ENCODE data around the gene GPR176. TPM values are rescaled to one million over a fixed set of nuclear protein-coding genes. Genes with fewer than 3 reads are reported as not detected.
"Not testable (repeated sequence)": the region's sequence is repeated elsewhere in the genome, so short reads cannot be mapped to it uniquely, and the experiment has no call there.

Gene GPR176
- total RNA-seq, 1 donor from 2014 or later, result 2.7 TPM

GRCh38 chr15:39896846-39897245 lies 23.2 kb downstream of the GPR176 start:
- intact Hi-C loops (cut with DNase I), result no loop called here

GRCh38 chr15:39896101-39896500 lies 24.0 kb downstream of the GPR176 start:
- DNase-seq (ENCODE audit: low spot score), result no peak
- intact Hi-C loops (cut with DNase I), result no loop called here

More at GRCh38 chr15:39896846-39897245, 23.2 kb downstream of the GPR176 start:
- DNase-seq (ENCODE audit: low spot score), result no peak

- intact Hi-C loops (cut with DNase I); DNase-seq (ENCODE audit: low spot score): not testable (repeated sequence)
These were observed 27.0 kb downstream of the GPR176 start for GRCh38 chr15:39893051-39893450.

GRCh38 chr15:39892418-39892817 lies 27.6 kb downstream of the GPR176 start:
- intact Hi-C loops (cut with DNase I), result no loop called here
- no peak for DNase-seq (ENCODE audit: low spot score)

GRCh38 chr15:39890621-39891020 lies 29.4 kb downstream of the GPR176 start:
- intact Hi-C loops (cut with DNase I), result no loop called here
- DNase-seq (ENCODE audit: low spot score), result no peak

- no peak for DNase-seq (ENCODE audit: low spot score)
- intact Hi-C loops (cut with DNase I), result no loop called here
These were observed 30.5 kb downstream of the GPR176 start for GRCh38 chr15:39889601-39890000.

- intact Hi-C loops (cut with DNase I), result no loop called here
- no peak for DNase-seq (ENCODE audit: low spot score)
These were observed 31.3 kb downstream of the GPR176 start for GRCh38 chr15:39888809-39889208.

- intact Hi-C loops (cut with DNase I), result no loop called here
These were observed 31.8 kb downstream of the GPR176 start for GRCh38 chr15:39888243-39888642.

GRCh38 chr15:39887832-39888231 lies 32.2 kb downstream of the GPR176 start:
- DNase-seq (ENCODE audit: low spot score), result no peak
- intact Hi-C loops (cut with DNase I), result no loop called here

More at GRCh38 chr15:39888243-39888642, 31.8 kb downstream of the GPR176 start:
- DNase-seq (ENCODE audit: low spot score), result no peak

GRCh38 chr15:39887211-39887610 lies 32.9 kb downstream of the GPR176 start:
- intact Hi-C loops (cut with DNase I), result no loop called here
- no peak for DNase-seq (ENCODE audit: low spot score)

- intact Hi-C loops (cut with DNase I), result no loop called here
These were observed 33.6 kb downstream of the GPR176 start for GRCh38 chr15:39886418-39886817.

GRCh38 chr15:39885099-39885777 lies 34.8 kb downstream of the GPR176 start:
- DNase-seq (ENCODE audit: low spot score), result no peak
- intact Hi-C loops (cut with DNase I), result no loop called here

More at GRCh38 chr15:39886418-39886817, 33.6 kb downstream of the GPR176 start:
- DNase-seq (ENCODE audit: low spot score), result no peak

- intact Hi-C loops (cut with DNase I), result no loop called here
- DNase-seq (ENCODE audit: low spot score), result no peak
These were observed 35.7 kb downstream of the GPR176 start for GRCh38 chr15:39884351-39884750.

- intact Hi-C loops (cut with DNase I), result no loop called here
These were observed 37.5 kb downstream of the GPR176 start for GRCh38 chr15:39882602-39883001.

GRCh38 chr15:39881790-39882189 lies 38.3 kb downstream of the GPR176 start:
- intact Hi-C loops (cut with DNase I), result no loop called here
- DNase-seq (ENCODE audit: low spot score), result no peak

More at GRCh38 chr15:39882602-39883001, 37.5 kb downstream of the GPR176 start:
- DNase-seq (ENCODE audit: low spot score), result no peak

GRCh38 chr15:39880718-39881387 lies 39.2 kb downstream of the GPR176 start:
- intact Hi-C loops (cut with DNase I), result no loop called here
- no peak for DNase-seq (ENCODE audit: low spot score)

GRCh38 chr15:39878406-39878785 lies 41.7 kb downstream of the GPR176 start:
- intact Hi-C loops (cut with DNase I), result loop anchor here (5.0 kb wide), 1 partner anchor 91 kb away; no protein-coding TSS in a partner anchor
- DNase-seq (ENCODE audit: low spot score), result no peak

- intact Hi-C loops (cut with DNase I), result loop anchor here (5.0 kb wide), 1 partner anchor 88 kb away; no protein-coding TSS in a partner anchor
- DNase-seq (ENCODE audit: low spot score), result no peak
These were observed 45.0 kb downstream of the GPR176 start for GRCh38 chr15:39874890-39875549.

GRCh38 chr15:39873978-39874377 lies 46.1 kb downstream of the GPR176 start:
- no peak for DNase-seq (ENCODE audit: low spot score)
- intact Hi-C loops (cut with DNase I), result no loop called here

GRCh38 chr15:39870537-39870936 lies 49.5 kb downstream of the GPR176 start:
- DNase-seq (ENCODE audit: low spot score), result no peak
- intact Hi-C loops (cut with DNase I), result no loop called here
